Adrenal gland (tissue), 5 donors: ENCODE results near the gene PARVB.

Source experiments
- POLR2A ChIP-seq, 2 donors: fragments of 450-650 bp; IDR thresholded peaks; one replicate each; pipeline ENCODE4 v1.6.1; 2017; ENCODE audit warnings: antibody characterized with exemption in 2 of 2, mild to moderate bottlenecking in 2 of 2, moderate library complexity in 1 of 2
- TF ChIP-seq, protein P1 (sequence below), 6 experiments: fragments of 450-650 bp in 4 of 6; fragments of 200-600 bp in 2 of 6; sonication (generic) in 1 of 6; IDR thresholded peaks; 1 replicate in 5 of 6; 2 replicates in 1 of 6; pipeline versions ENCODE4 v1.5.1 to v1.8.0; 2016 to 2021; ENCODE audit warnings: antibody characterized with exemption in 6 of 6, mild to moderate bottlenecking in 2 of 6, moderate library complexity in 1 of 6
- donor health status: DM: no; HTN: no; CAD: no.

DNA sequence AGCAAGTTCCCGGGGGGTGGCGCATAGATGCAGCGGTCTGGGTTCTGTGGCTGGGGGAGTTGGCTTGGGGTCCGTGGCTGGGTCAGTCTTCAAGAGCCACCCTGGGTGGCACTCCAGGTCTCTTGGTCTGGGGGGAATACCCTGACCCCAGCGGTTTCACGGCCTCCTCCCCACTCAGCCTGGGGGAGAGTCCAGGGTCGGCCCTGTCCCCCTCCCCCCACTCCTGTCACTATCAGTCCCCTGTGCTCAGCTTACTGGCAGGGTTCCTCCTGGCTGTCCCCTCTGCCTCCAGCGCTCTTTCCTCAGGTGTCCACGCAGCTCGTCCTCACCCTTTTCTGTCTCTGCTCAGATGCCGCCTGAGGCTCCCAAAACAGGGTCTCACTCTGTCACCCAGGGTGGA is 88.1 kb downstream of the PARVB start:
- TF ChIP-seq, protein P1, sequence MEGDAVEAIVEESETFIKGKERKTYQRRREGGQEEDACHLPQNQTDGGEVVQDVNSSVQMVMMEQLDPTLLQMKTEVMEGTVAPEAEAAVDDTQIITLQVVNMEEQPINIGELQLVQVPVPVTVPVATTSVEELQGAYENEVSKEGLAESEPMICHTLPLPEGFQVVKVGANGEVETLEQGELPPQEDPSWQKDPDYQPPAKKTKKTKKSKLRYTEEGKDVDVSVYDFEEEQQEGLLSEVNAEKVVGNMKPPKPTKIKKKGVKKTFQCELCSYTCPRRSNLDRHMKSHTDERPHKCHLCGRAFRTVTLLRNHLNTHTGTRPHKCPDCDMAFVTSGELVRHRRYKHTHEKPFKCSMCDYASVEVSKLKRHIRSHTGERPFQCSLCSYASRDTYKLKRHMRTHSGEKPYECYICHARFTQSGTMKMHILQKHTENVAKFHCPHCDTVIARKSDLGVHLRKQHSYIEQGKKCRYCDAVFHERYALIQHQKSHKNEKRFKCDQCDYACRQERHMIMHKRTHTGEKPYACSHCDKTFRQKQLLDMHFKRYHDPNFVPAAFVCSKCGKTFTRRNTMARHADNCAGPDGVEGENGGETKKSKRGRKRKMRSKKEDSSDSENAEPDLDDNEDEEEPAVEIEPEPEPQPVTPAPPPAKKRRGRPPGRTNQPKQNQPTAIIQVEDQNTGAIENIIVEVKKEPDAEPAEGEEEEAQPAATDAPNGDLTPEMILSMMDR (IDR thresholded peaks at IDR 0.05): no peak
- no peak for TF ChIP-seq POLR2A (IDR thresholded peaks at IDR 0.05)
